K562 (cell line): Measurements from ENCODE around the gene UBE2QL1.

Experiments
- ARNT ChIP-seq, 2 experiments: fragments of 450-650 bp; IDR thresholded peaks; 2 replicates each; pipeline ENCODE4 v1.6.1; 2016; ENCODE audit warnings: mild to moderate bottlenecking in 1 of 2
- CC2D1A ChIP-seq: fragments of 450-650 bp; IDR thresholded peaks from 2 replicates; pipeline ENCODE4 v1.6.1; 2017; ENCODE audit warnings: mild to moderate bottlenecking
- POLR2AphosphoS5 ChIP-seq: IDR thresholded peaks from 2 replicates; pipeline ENCODE4 v1.6.1; 2011; ENCODE audit warnings: mild to moderate bottlenecking, low read depth, low read length, moderate library complexity; ENCODE audit not compliant: control insufficient read depth, insufficient read depth
- PTBP1 ChIP-seq: fragments of 200-400 bp; formaldehyde crosslinking; IDR thresholded peaks from 2 replicates; pipeline ENCODE4 v1.6.1; 2017; ENCODE audit warnings: low read depth, low read length
- RNF2 ChIP-seq: sonication (generic); IDR thresholded peaks from 2 replicates; pipeline ENCODE4 v1.6.1; 2016
- SIN3A ChIP-seq, 2 experiments: fragments of 150-350 bp in 1 of 2; IDR thresholded peaks; 2 replicates each; pipeline ENCODE4 v1.6.1; 2011 to 2016; ENCODE audit warnings: borderline replicate concordance in 2 of 2, low read depth in 2 of 2, low read length in 2 of 2, mild to moderate bottlenecking in 2 of 2, moderate library complexity in 2 of 2; ENCODE audit not compliant: control insufficient read depth in 1 of 2
- ZNF133 ChIP-seq: fragments of 250-450 bp; sonication (Bioruptor Pico); IDR thresholded peaks from 2 replicates; pipeline ENCODE4 v1.4.0; 2020; ENCODE audit warnings: mild to moderate bottlenecking
- TF ChIP-seq, protein P1 (sequence below), 3 experiments: IDR thresholded peaks in 2 of 3; conservative IDR thresholded peaks in 1 of 3; 2 replicates each; pipeline ENCODE4 v1.5.1; 2011 to 2012; ENCODE audit warnings: low read length in 3 of 3, mild to moderate bottlenecking in 3 of 3, control low read depth in 2 of 3, improper control_type of control experiment in 1 of 3, inconsistent platforms in 1 of 3, low read depth in 1 of 3, mixed read lengths in 1 of 3, moderate library complexity in 1 of 3; ENCODE audit not compliant: insufficient read depth in 2 of 3
- TF ChIP-seq, protein P2 (sequence below), 2 experiments: IDR thresholded peaks; 2 replicates each; pipeline ENCODE4 v1.6.1; 2012; ENCODE audit warnings: improper control_type of control experiment in 2 of 2, low read depth in 2 of 2, low read length in 2 of 2, borderline replicate concordance in 1 of 2
- TF ChIP-seq, protein P3 (sequence below): sonication (generic); formaldehyde crosslinking; IDR thresholded peaks from 2 replicates; pipeline ENCODE4 v1.8.1; 2022; ENCODE audit warnings: missing genetic modification reagents
- TF ChIP-seq, protein P4 (sequence below): fragments of 450-650 bp; IDR thresholded peaks from 2 replicates; pipeline ENCODE4 v1.6.1; 2016

DNA sequence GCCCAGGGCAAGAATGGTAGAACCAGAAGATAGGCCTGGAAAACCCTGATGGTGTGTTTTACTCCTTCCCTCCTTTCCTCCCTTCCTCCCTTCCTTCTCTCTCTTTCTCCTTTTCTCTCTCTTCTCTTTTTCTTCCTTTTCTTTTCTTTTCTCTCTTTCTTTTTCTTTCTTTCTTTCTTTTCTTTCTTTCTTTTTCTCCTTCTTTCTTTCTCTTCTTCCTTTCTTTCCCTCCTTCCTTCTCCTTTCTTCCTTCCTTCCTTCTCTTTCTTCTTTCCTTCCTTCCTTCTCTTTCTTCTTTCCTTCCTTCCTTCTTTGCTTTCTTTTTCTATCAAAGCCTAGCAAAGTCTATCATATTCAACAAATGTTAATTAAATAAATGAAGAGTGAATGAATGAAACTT, 24.0 kb upstream of the UBE2QL1 start:
- TF ChIP-seq, protein P1, sequence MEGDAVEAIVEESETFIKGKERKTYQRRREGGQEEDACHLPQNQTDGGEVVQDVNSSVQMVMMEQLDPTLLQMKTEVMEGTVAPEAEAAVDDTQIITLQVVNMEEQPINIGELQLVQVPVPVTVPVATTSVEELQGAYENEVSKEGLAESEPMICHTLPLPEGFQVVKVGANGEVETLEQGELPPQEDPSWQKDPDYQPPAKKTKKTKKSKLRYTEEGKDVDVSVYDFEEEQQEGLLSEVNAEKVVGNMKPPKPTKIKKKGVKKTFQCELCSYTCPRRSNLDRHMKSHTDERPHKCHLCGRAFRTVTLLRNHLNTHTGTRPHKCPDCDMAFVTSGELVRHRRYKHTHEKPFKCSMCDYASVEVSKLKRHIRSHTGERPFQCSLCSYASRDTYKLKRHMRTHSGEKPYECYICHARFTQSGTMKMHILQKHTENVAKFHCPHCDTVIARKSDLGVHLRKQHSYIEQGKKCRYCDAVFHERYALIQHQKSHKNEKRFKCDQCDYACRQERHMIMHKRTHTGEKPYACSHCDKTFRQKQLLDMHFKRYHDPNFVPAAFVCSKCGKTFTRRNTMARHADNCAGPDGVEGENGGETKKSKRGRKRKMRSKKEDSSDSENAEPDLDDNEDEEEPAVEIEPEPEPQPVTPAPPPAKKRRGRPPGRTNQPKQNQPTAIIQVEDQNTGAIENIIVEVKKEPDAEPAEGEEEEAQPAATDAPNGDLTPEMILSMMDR (IDR thresholded peaks at IDR 0.05 in 2 of 3, conservative IDR thresholded peaks at IDR 0.05 in 1 of 3; ENCODE audit: insufficient read depth in 2 of 3, low read depth in 1 of 3, low read length in 3 of 3): no peak
- no peak for TF ChIP-seq POLR2AphosphoS5
- no peak for TF ChIP-seq PTBP1
- TF ChIP-seq, protein P2, sequence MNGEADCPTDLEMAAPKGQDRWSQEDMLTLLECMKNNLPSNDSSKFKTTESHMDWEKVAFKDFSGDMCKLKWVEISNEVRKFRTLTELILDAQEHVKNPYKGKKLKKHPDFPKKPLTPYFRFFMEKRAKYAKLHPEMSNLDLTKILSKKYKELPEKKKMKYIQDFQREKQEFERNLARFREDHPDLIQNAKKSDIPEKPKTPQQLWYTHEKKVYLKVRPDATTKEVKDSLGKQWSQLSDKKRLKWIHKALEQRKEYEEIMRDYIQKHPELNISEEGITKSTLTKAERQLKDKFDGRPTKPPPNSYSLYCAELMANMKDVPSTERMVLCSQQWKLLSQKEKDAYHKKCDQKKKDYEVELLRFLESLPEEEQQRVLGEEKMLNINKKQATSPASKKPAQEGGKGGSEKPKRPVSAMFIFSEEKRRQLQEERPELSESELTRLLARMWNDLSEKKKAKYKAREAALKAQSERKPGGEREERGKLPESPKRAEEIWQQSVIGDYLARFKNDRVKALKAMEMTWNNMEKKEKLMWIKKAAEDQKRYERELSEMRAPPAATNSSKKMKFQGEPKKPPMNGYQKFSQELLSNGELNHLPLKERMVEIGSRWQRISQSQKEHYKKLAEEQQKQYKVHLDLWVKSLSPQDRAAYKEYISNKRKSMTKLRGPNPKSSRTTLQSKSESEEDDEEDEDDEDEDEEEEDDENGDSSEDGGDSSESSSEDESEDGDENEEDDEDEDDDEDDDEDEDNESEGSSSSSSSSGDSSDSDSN (IDR thresholded peaks at IDR 0.05; ENCODE audit: borderline replicate concordance in 1 of 2, low read depth in 2 of 2, low read length in 2 of 2): no peak
- TF ChIP-seq ARNT (IDR thresholded peaks at IDR 0.05): no peak
- TF ChIP-seq ZNF133 (CRISPR knock-in tag): no peak
- no peak for TF ChIP-seq SIN3A (IDR thresholded peaks at IDR 0.05; ENCODE audit: borderline replicate concordance in 2 of 2, control insufficient read depth in 1 of 2, low read depth in 2 of 2, low read length in 2 of 2)
- no peak for TF ChIP-seq CC2D1A
- TF ChIP-seq, protein P3, sequence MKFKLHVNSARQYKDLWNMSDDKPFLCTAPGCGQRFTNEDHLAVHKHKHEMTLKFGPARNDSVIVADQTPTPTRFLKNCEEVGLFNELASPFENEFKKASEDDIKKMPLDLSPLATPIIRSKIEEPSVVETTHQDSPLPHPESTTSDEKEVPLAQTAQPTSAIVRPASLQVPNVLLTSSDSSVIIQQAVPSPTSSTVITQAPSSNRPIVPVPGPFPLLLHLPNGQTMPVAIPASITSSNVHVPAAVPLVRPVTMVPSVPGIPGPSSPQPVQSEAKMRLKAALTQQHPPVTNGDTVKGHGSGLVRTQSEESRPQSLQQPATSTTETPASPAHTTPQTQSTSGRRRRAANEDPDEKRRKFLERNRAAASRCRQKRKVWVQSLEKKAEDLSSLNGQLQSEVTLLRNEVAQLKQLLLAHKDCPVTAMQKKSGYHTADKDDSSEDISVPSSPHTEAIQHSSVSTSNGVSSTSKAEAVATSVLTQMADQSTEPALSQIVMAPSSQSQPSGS (CRISPR knock-in tag): no peak
- TF ChIP-seq, protein P4, sequence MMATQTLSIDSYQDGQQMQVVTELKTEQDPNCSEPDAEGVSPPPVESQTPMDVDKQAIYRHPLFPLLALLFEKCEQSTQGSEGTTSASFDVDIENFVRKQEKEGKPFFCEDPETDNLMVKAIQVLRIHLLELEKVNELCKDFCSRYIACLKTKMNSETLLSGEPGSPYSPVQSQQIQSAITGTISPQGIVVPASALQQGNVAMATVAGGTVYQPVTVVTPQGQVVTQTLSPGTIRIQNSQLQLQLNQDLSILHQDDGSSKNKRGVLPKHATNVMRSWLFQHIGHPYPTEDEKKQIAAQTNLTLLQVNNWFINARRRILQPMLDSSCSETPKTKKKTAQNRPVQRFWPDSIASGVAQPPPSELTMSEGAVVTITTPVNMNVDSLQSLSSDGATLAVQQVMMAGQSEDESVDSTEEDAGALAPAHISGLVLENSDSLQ: no peak
- TF ChIP-seq RNF2: no peak
